Measurements from ENCODE around the gene LHX3. TPM values are rescaled to one million over a fixed set of nuclear protein-coding genes. Genes with fewer than 3 reads are reported as not detected.

Gene LHX3
- total RNA-seq, 5 donors from 2014 or later (not counting 1 experiment from before 2014, with no cell fraction given): 0.13 to 0.42 TPM; not detected in 3

- no peak overlapping the region for H3K27ac Mint-ChIP-seq
- Histone ChIP-seq H3K36me3 (ENCODE audit: control insufficient read depth in 2 of 2, extremely low read depth in 1 of 2, insufficient read depth in 1 of 2, low read length in 1 of 2) (peaks cover 10 to 19% of the 10 kb centered on the region in 2 donors), H3K4me3 (ENCODE audit: control insufficient read depth in 1 of 2, extremely low read depth in 1 of 2, low read length in 1 of 2) (no peak overlapping the region), H3K27me3 (replicated peaks in 1 of 2; ENCODE audit: control insufficient read depth in 2 of 2, extremely low read depth in 1 of 2, insufficient read depth in 2 of 2, low read length in 1 of 2) (no peaks in the 10 kb centered on the region), H3K4me1 (ENCODE audit: control insufficient read depth in 1 of 2, extremely low read depth in 1 of 2, insufficient read depth in 2 of 2, low read length in 2 of 2) (peaks cover 2 to 47% of the 10 kb centered on the region in 2 experiments), H3K9me3 (no peaks in the 10 kb centered on the region), H3K27ac (ENCODE audit: low read length) (no peak overlapping the region)
- ChIA-PET CTCF (no interaction called here), POLR2A (no interaction called here)
- H3K27me3 Mint-ChIP-seq: no peaks in the 10 kb centered on the region
- ATAC-seq (replicated peaks in 1 of 4) (no peak), DNase-seq (no peak)
- H3K4me3 Mint-ChIP-seq: no peak overlapping the region
- 76% methylated on average over 12 of the region's 18 CpGs for WGBS (ENCODE audit: insufficient coverage)
- H3K9me3 Mint-ChIP-seq: no peaks in the 10 kb centered on the region
- H3K36me3 Mint-ChIP-seq: peaks cover 16% of the 10 kb centered on the region
- peaks cover 32 to 48% (median 39%) of the 10 kb centered on the region in 3 donors for H3K4me1 Mint-ChIP-seq
Observed at GRCh38 chr9:136228107-136228875, 23.4 kb upstream of the LHX3 start.

GRCh38 chr9:136226680-136227407 lies 21.9 kb upstream of the LHX3 start:
- DNase-seq (no peak), ATAC-seq (replicated peaks in 1 of 4) (no peak)
- H3K4me3 Mint-ChIP-seq: no peak overlapping the region
- H3K27ac Mint-ChIP-seq: no peak overlapping the region
- Histone ChIP-seq H3K36me3 (ENCODE audit: control insufficient read depth in 2 of 2, extremely low read depth in 1 of 2, insufficient read depth in 1 of 2, low read length in 1 of 2) (peaks cover 10 to 27% of the 10 kb centered on the region in 2 donors), H3K4me3 (ENCODE audit: control insufficient read depth in 1 of 2, extremely low read depth in 1 of 2, low read length in 1 of 2) (no peak overlapping the region), H3K4me1 (ENCODE audit: control insufficient read depth in 1 of 2, extremely low read depth in 1 of 2, insufficient read depth in 2 of 2, low read length in 2 of 2) (peaks cover 0 to 36% of the 10 kb centered on the region in 2 experiments), H3K27ac (ENCODE audit: low read length) (peak overlapping the region; percentile 89), H3K9me3 (no peaks in the 10 kb centered on the region), H3K27me3 (replicated peaks in 1 of 2; ENCODE audit: control insufficient read depth in 2 of 2, extremely low read depth in 1 of 2, insufficient read depth in 2 of 2, low read length in 1 of 2) (no peaks in the 10 kb centered on the region)
- H3K4me1 Mint-ChIP-seq: peaks cover 19 to 39% (median 28%) of the 10 kb centered on the region in 3 donors
- WGBS (ENCODE audit: insufficient coverage): 97% methylated on average over 28 of the region's 30 CpGs
- CTCF ChIA-PET: no interaction called here
- peaks cover 17% of the 10 kb centered on the region for H3K36me3 Mint-ChIP-seq
- POLR2A ChIA-PET: interaction anchor here in 1 of 2 donors (0.6 kb wide), 1 partner anchor 1387 kb away, joined by 4 read pairs; no protein-coding TSS in a partner anchor
- no peaks in the 10 kb centered on the region for H3K27me3 Mint-ChIP-seq
- H3K9me3 Mint-ChIP-seq: no peaks in the 10 kb centered on the region

- H3K27me3 ChIP-seq (replicated peaks in 1 of 2; ENCODE audit: control insufficient read depth in 2 of 2, extremely low read depth in 1 of 2, insufficient read depth in 2 of 2, low read length in 1 of 2): no peaks in the 10 kb centered on the region
- Mint-ChIP-seq H3K27ac (peak overlapping the region; percentile 84 to 87), H3K27me3 (no peaks in the 10 kb centered on the region), H3K9me3 (no peaks in the 10 kb centered on the region), H3K36me3 (peaks cover 21% of the 10 kb centered on the region), H3K4me1 (peaks cover 13 to 32% (median 22%) of the 10 kb centered on the region in 3 donors), H3K4me3 (peak overlapping the region; percentile 8 to 68 (median 45))
- H3K27ac ChIP-seq (ENCODE audit: low read length): peak overlapping the region; percentile 89
- H3K9me3 ChIP-seq: no peaks in the 10 kb centered on the region
- H3K4me1 ChIP-seq (ENCODE audit: control insufficient read depth in 1 of 2, extremely low read depth in 1 of 2, insufficient read depth in 2 of 2, low read length in 2 of 2): peaks cover 0 to 28% of the 10 kb centered on the region in 2 experiments
- peaks cover 13 to 33% of the 10 kb centered on the region in 2 donors for H3K36me3 ChIP-seq (ENCODE audit: control insufficient read depth in 2 of 2, extremely low read depth in 1 of 2, insufficient read depth in 1 of 2, low read length in 1 of 2)
- WGBS (ENCODE audit: insufficient coverage): 74% methylated on average over 25 of the region's 30 CpGs
- no peak overlapping the region for H3K4me3 ChIP-seq (ENCODE audit: control insufficient read depth in 1 of 2, extremely low read depth in 1 of 2, low read length in 1 of 2)
- DNase-seq (peak; percentile 18 to 76 (median 58)), ATAC-seq (replicated peaks in 1 of 4) (peak; percentile 75 to 83 (median 76))
- POLR2A ChIA-PET: no interaction called here
- CTCF ChIA-PET: no interaction called here
Observed at GRCh38 chr9:136225748-136226679, 21.1 kb upstream of the LHX3 start.

GRCh38 chr9:136225366-136225747 lies 20.4 kb upstream of the LHX3 start:
- Mint-ChIP-seq H3K36me3 (peaks cover 27% of the 10 kb centered on the region), H3K4me3 (peak overlapping the region; percentile 8 to 68 (median 45)), H3K4me1 (peaks cover 11 to 36% (median 20%) of the 10 kb centered on the region in 3 donors), H3K27ac (peak overlapping the region; percentile 84 to 87), H3K9me3 (no peaks in the 10 kb centered on the region), H3K27me3 (no peaks in the 10 kb centered on the region)
- DNase-seq (peak in 21 of 35 experiments; percentile 2 to 54 (median 19)), ATAC-seq (replicated peaks in 1 of 4) (peak in 3 of 4 experiments; percentile 30 to 49 (median 47))
- Histone ChIP-seq H3K36me3 (ENCODE audit: control insufficient read depth in 2 of 2, extremely low read depth in 1 of 2, insufficient read depth in 1 of 2, low read length in 1 of 2) (peaks cover 16 to 39% of the 10 kb centered on the region in 2 donors), H3K27ac (ENCODE audit: low read length) (peak overlapping the region; percentile 89), H3K4me1 (ENCODE audit: control insufficient read depth in 1 of 2, extremely low read depth in 1 of 2, insufficient read depth in 2 of 2, low read length in 2 of 2) (peaks cover 0 to 31% of the 10 kb centered on the region in 2 experiments), H3K9me3 (no peaks in the 10 kb centered on the region), H3K27me3 (replicated peaks in 1 of 2; ENCODE audit: control insufficient read depth in 2 of 2, extremely low read depth in 1 of 2, insufficient read depth in 2 of 2, low read length in 1 of 2) (no peaks in the 10 kb centered on the region), H3K4me3 (ENCODE audit: control insufficient read depth in 1 of 2, extremely low read depth in 1 of 2, low read length in 1 of 2) (no peak overlapping the region)
- WGBS (ENCODE audit: insufficient coverage): 67% methylated on average over 14 of the region's 19 CpGs
- ChIA-PET CTCF (no interaction called here), POLR2A (no interaction called here)

- DNase-seq: no peak
- ChIA-PET CTCF (no interaction called here), POLR2A (interaction anchor here in 1 of 2 donors (0.6 kb wide), 1 partner anchor 108 kb away, joined by 11 read pairs; no protein-coding TSS in a partner anchor)
- Mint-ChIP-seq H3K27ac (peak overlapping the region; percentile 46 to 72), H3K9me3 (no peaks in the 10 kb centered on the region), H3K36me3 (peaks cover 33% of the 10 kb centered on the region), H3K4me3 (no peak overlapping the region), H3K27me3 (no peaks in the 10 kb centered on the region), H3K4me1 (peaks cover 11 to 37% (median 25%) of the 10 kb centered on the region in 3 donors)
- peak overlapping the region; percentile 89 for H3K27ac ChIP-seq (ENCODE audit: low read length)
- H3K36me3 ChIP-seq (ENCODE audit: control insufficient read depth in 2 of 2, extremely low read depth in 1 of 2, insufficient read depth in 1 of 2, low read length in 1 of 2): peaks cover 14 to 41% of the 10 kb centered on the region in 2 donors
- no peaks in the 10 kb centered on the region for H3K9me3 ChIP-seq
- ATAC-seq (replicated peaks in 1 of 4): no peak
- H3K4me3 ChIP-seq (ENCODE audit: control insufficient read depth in 1 of 2, extremely low read depth in 1 of 2, low read length in 1 of 2): no peak overlapping the region
- 93% methylated on average over 23 of the region's 30 CpGs for WGBS (ENCODE audit: insufficient coverage)
- peaks cover 0 to 32% of the 10 kb centered on the region in 2 experiments for H3K4me1 ChIP-seq (ENCODE audit: control insufficient read depth in 1 of 2, extremely low read depth in 1 of 2, insufficient read depth in 2 of 2, low read length in 2 of 2)
- H3K27me3 ChIP-seq (replicated peaks in 1 of 2; ENCODE audit: control insufficient read depth in 2 of 2, extremely low read depth in 1 of 2, insufficient read depth in 2 of 2, low read length in 1 of 2): no peaks in the 10 kb centered on the region
Observed at GRCh38 chr9:136223871-136224640, 19.1 kb upstream of the LHX3 start.

Data from T-cell (primary cell).